ENCODE data around the gene GPR158. TPM values are rescaled to one million over a fixed set of nuclear protein-coding genes. Genes with fewer than 3 reads are reported as not detected.
"Not testable (repeated sequence)": the region's sequence is repeated elsewhere in the genome, so short reads cannot be mapped to it uniquely, and the experiment has no call there.

Gene GPR158
- polyA plus RNA-seq, 6 donors from 2014 or later, result not detected

DNA sequence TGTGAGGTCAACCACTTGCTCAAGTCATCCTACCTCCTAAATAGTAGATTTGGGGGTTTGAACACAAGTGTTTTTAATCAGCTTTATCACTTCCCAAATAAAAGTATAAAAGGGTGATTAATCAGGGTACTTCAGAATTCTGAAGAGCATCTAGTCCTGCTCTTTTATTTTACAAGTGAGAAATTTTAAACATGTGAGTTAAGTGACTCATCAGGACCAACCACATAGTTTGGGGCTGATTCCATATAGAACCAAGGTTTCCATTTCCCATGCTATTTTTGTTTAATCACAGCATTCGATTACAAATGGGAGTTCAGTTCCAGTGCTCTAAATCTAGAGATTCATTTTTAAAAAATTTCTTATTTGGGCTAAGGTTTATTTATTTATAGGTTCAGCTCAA, 113.4 kb downstream of the GPR158 start:
- H3K27me3 Mint-ChIP-seq, result no peaks in the 10 kb centered on the region
- H3K4me3 Mint-ChIP-seq, result no peak overlapping the region
- no peak for DNase-seq
- ATAC-seq (ENCODE audit: low read depth in 2 of 2), result no peak
- no peaks in the 10 kb centered on the region for H3K36me3 Mint-ChIP-seq
- H3K4me1 Mint-ChIP-seq, result no peaks in the 10 kb centered on the region
- H3K27ac Mint-ChIP-seq, result no peak overlapping the region
- H3K9me3 Mint-ChIP-seq, result peaks cover 7 to 36% (median 14%) of the 10 kb centered on the region in 7 donors

- no peak for DNase-seq
- Mint-ChIP-seq H3K27me3 (no peaks in the 10 kb centered on the region), H3K27ac (no peak overlapping the region), H3K4me3 (no peak overlapping the region), H3K36me3 (no peaks in the 10 kb centered on the region), H3K9me3 (peaks cover 0 to 1% (median 0%) of the 10 kb centered on the region in 7 donors), H3K4me1 (no peaks in the 10 kb centered on the region)
- no peak for ATAC-seq (ENCODE audit: low read depth in 2 of 2)
Measured at GRCh38 chr10:25294032-25294926, 119.5 kb downstream of the GPR158 start.

GRCh38 chr10:25296324-25296723, 121.5 kb downstream of the GPR158 start:
- peaks cover 0 to 3% (median 0%) of the 10 kb centered on the region in 7 donors for H3K9me3 Mint-ChIP-seq
- ATAC-seq (ENCODE audit: low read depth in 2 of 2) (no peak), DNase-seq (no peak)
- no peak overlapping the region for H3K27ac Mint-ChIP-seq
- no peaks in the 10 kb centered on the region for H3K27me3 Mint-ChIP-seq
- no peaks in the 10 kb centered on the region for H3K36me3 Mint-ChIP-seq
- no peaks in the 10 kb centered on the region for H3K4me1 Mint-ChIP-seq
- no peak overlapping the region for H3K4me3 Mint-ChIP-seq

DNA sequence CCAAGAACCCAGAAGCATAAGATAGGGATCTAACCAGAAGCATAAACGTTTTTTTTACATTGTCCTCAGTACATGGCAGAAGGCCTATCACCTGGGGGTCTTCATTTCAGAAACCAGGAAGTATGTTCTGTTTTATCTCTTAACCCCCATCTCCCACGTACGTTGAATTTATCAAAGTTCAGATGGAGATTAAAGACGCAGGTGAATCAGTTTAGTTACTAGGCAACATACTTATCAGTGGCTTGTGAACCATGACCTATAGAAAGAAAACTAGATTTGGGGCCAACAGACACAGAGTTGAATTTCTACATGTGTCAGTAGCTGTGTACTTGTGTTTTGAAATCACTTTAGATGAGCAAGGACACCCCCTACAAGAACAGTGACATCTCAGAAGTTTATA, 122.7 kb downstream of the GPR158 start:
- Mint-ChIP-seq H3K9me3 (peaks cover 0 to 3% (median 0%) of the 10 kb centered on the region in 7 donors), H3K36me3 (no peaks in the 10 kb centered on the region), H3K4me1 (no peaks in the 10 kb centered on the region), H3K27ac (no peak overlapping the region), H3K27me3 (no peaks in the 10 kb centered on the region), H3K4me3 (no peak overlapping the region)
- ATAC-seq (ENCODE audit: low read depth in 2 of 2) (no peak), DNase-seq (no peak)

DNA sequence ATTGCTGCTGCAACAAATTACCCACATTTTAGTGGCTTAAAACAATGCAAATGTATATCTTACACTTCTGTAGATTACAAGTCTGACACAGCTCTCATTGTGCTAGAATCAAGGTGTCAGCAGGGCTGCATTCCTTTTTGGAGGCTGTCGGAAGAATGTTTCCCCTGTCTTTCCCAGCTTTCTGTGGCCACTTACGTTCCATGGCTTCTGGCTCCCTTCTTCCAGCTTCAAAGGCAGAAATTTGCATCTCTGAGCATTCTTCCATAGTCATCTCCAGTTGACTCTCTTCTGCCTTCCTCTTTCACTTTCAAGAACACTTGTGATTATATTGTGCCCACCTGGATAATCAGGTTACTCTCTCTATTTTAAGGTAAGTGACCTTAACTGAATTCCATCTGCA, 125.3 kb downstream of the GPR158 start:
- no peak overlapping the region for H3K4me3 Mint-ChIP-seq

GRCh38 chr10:25304606-25305005, 129.8 kb downstream of the GPR158 start:
- no peak overlapping the region for H3K27ac Mint-ChIP-seq
- no peak for ATAC-seq (ENCODE audit: low read depth in 2 of 2)

More for the DNA sequence above, 125.3 kb downstream of the GPR158 start:
- Mint-ChIP-seq H3K27ac (no peak overlapping the region), H3K4me1 (no peaks in the 10 kb centered on the region), H3K9me3 (peaks cover 0 to 3% (median 0%) of the 10 kb centered on the region in 7 donors), H3K27me3 (no peaks in the 10 kb centered on the region), H3K36me3 (no peaks in the 10 kb centered on the region)
- no peak for DNase-seq
- ATAC-seq (ENCODE audit: low read depth in 2 of 2), result no peak

GRCh38 chr10:25306386-25306785, 131.6 kb downstream of the GPR158 start:
- Mint-ChIP-seq H3K9me3 (peaks cover 7 to 28% (median 14%) of the 10 kb centered on the region in 7 donors), H3K27ac (peak overlapping the region in 1 of 6 donors; percentile 10), H3K4me3 (no peak overlapping the region), H3K4me1 (no peaks in the 10 kb centered on the region), H3K27me3 (no peaks in the 10 kb centered on the region), H3K36me3 (no peaks in the 10 kb centered on the region)
- DNase-seq, result no peak
- no peak for ATAC-seq (ENCODE audit: low read depth in 2 of 2)

More at GRCh38 chr10:25304606-25305005, 129.8 kb downstream of the GPR158 start:
- Mint-ChIP-seq H3K36me3 (no peaks in the 10 kb centered on the region), H3K4me1 (no peaks in the 10 kb centered on the region), H3K4me3 (no peak overlapping the region), H3K9me3 (peaks cover 6 to 20% (median 9%) of the 10 kb centered on the region in 7 donors), H3K27me3 (no peaks in the 10 kb centered on the region)
- DNase-seq, result no peak

- no peaks in the 10 kb centered on the region for H3K27me3 Mint-ChIP-seq
- ATAC-seq (ENCODE audit: low read depth in 2 of 2) (no peak), DNase-seq (no peak)
- H3K4me3 Mint-ChIP-seq, result no peak overlapping the region
- no peaks in the 10 kb centered on the region for H3K36me3 Mint-ChIP-seq
- H3K4me1 Mint-ChIP-seq, result no peaks in the 10 kb centered on the region
- no peak overlapping the region for H3K27ac Mint-ChIP-seq
- H3K9me3 Mint-ChIP-seq, result peaks cover 7 to 28% (median 14%) of the 10 kb centered on the region in 7 donors
Measured at GRCh38 chr10:25308278-25308677, 133.5 kb downstream of the GPR158 start.

GRCh38 chr10:25317596-25318211, 142.9 kb downstream of the GPR158 start:
- H3K36me3 Mint-ChIP-seq; H3K27ac Mint-ChIP-seq; H3K4me3 Mint-ChIP-seq; H3K27me3 Mint-ChIP-seq; DNase-seq; H3K9me3 Mint-ChIP-seq; ATAC-seq (ENCODE audit: low read depth in 2 of 2); H3K4me1 Mint-ChIP-seq: not testable (repeated sequence)

DNA sequence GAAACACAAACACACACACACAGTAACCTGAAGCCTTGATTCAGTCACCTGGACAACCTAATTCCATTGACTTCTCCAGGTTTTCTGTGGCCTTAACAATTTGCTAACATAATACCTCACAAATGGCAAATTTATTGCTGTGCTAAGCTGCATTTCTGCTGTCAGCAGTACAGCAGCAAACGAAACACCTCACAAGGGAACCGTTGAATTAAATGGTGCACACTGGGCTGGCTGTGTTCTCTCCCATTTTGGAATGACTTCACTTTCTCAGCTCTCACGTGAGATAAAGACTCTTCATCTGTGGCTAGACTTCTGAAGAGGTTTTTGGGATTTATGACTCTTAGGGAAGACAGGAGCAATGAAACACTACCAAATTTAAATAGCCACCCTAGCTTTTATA, 152.5 kb downstream of the GPR158 start:
- DNase-seq (no peak), ATAC-seq (ENCODE audit: low read depth in 2 of 2) (no peak)
- H3K27me3 Mint-ChIP-seq, result no peaks in the 10 kb centered on the region
- no peak overlapping the region for H3K27ac Mint-ChIP-seq
- no peaks in the 10 kb centered on the region for H3K36me3 Mint-ChIP-seq
- H3K4me3 Mint-ChIP-seq, result no peak overlapping the region
- no peaks in the 10 kb centered on the region for H3K4me1 Mint-ChIP-seq
- peaks cover 0 to 23% (median 4%) of the 10 kb centered on the region in 7 donors for H3K9me3 Mint-ChIP-seq

DNA sequence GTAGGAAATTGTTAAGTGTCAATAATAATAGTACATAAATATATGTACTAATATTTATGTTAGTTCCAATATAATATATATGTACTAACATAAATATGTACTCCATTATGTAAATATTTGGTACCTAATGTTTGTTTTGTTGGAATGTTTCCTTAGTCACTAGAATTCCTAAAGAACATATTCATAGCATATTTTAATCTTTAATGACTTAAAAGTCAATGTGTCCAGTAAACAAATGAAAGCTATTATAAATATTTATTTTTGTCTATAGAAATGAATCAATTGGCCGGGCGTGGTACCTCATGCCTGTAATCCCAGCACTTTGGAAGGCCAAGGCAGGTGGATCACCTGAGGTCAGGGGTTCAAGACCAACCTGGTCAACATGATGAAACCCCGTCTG, 153.6 kb downstream of the GPR158 start:
- no peak for DNase-seq
- Mint-ChIP-seq H3K9me3 (peaks cover 0 to 17% (median 2%) of the 10 kb centered on the region in 7 donors), H3K4me1 (no peaks in the 10 kb centered on the region)

GRCh38 chr10:25329587-25329986, 154.8 kb downstream of the GPR158 start:
- H3K27me3 Mint-ChIP-seq; H3K36me3 Mint-ChIP-seq; H3K4me3 Mint-ChIP-seq; DNase-seq; H3K4me1 Mint-ChIP-seq; ATAC-seq (ENCODE audit: low read depth in 2 of 2); H3K9me3 Mint-ChIP-seq; H3K27ac Mint-ChIP-seq: not testable (repeated sequence)

More for the DNA sequence above, 153.6 kb downstream of the GPR158 start:
- H3K36me3 Mint-ChIP-seq, result no peaks in the 10 kb centered on the region
- ATAC-seq (ENCODE audit: low read depth in 2 of 2), result no peak
- H3K27me3 Mint-ChIP-seq, result no peaks in the 10 kb centered on the region
- H3K4me3 Mint-ChIP-seq, result no peak overlapping the region
- H3K27ac Mint-ChIP-seq, result no peak overlapping the region

DNA sequence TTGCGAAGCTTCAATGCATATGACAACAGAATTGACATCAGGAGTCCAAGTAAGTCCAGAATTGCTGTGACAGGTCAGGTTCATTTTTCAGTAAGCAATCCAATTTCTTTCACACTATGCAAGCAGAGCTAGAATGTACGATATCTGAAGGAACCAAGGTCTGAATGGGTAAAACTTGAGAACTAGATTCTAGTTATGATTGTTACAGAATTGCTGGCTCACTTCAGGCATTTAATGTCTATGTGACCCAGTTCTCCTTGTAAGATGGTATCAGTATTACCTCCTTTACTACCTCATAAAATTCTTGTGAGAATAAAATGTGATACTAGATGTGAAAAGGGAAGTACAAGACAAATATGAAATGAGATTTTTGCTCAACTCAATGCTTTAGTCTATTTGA, 159.6 kb downstream of the GPR158 start:
- ATAC-seq (ENCODE audit: low read depth in 2 of 2), result no peak

GRCh38 chr10:25336330-25336729, 161.5 kb downstream of the GPR158 start:
- H3K27me3 Mint-ChIP-seq, result no peaks in the 10 kb centered on the region
- peaks cover 0 to 5% (median 0%) of the 10 kb centered on the region in 7 donors for H3K9me3 Mint-ChIP-seq
- H3K4me3 Mint-ChIP-seq, result no peak overlapping the region
- no peaks in the 10 kb centered on the region for H3K4me1 Mint-ChIP-seq
- no peak overlapping the region for H3K27ac Mint-ChIP-seq
- no peaks in the 10 kb centered on the region for H3K36me3 Mint-ChIP-seq
- DNase-seq, result no peak
- ATAC-seq (ENCODE audit: low read depth in 2 of 2), result no peak

More for the DNA sequence above, 159.6 kb downstream of the GPR158 start:
- no peaks in the 10 kb centered on the region for H3K27me3 Mint-ChIP-seq
- H3K9me3 Mint-ChIP-seq, result peaks cover 0 to 5% (median 0%) of the 10 kb centered on the region in 7 donors
- H3K4me3 Mint-ChIP-seq, result no peak overlapping the region
- peak overlapping the region in 1 of 6 donors; percentile 31 for H3K27ac Mint-ChIP-seq
- no peaks in the 10 kb centered on the region for H3K36me3 Mint-ChIP-seq
- DNase-seq, result no peak
- H3K4me1 Mint-ChIP-seq, result no peaks in the 10 kb centered on the region
